A673 (cell line): Measurements from ENCODE around the gene IFI44. TPM values are rescaled to one million over a fixed set of nuclear protein-coding genes. Genes with fewer than 3 reads are reported as not detected.

Source experiments
- BruUV-seq: library from RNA; stranded (reverse); fragments of 400-500 nt; replicated peaks from 2 replicates; lab custom pipeline; 2021; lab: Mats Ljungman, UMichigan
- CTCF ChIA-PET: fragments of 300-600 bp; sonication (Branson Sonifier 250); formaldehyde crosslinking; loops from one replicate; lab custom pipeline; 2022; ENCODE audit warnings: antibody characterized with exemption; lab: Charles Lee
- POLR2A ChIA-PET: fragments of 300-600 bp; sonication (Branson Sonifier 250); formaldehyde crosslinking; loops from one replicate; lab custom pipeline; 2022; ENCODE audit warnings: antibody characterized with exemption; ENCODE audit not compliant: low non-redundant PET; lab: Charles Lee
- DNase-seq: peaks from one replicate; pipeline ENCODE4 v3.0.0-alpha.2; 2015; ENCODE audit warnings: low spot score
- H3K27ac ChIP-seq: fragments of 200-600 bp; sonication (generic); 2 replicates; pipeline ENCODE4 v1.5.1; 2016; ENCODE audit warnings: mixed run types, low read depth, mild to moderate bottlenecking, mixed read lengths, antibody characterized with exemption, low read length; ENCODE audit not compliant: poor library complexity, severe bottlenecking
- H3K27me3 ChIP-seq: fragments of 200-600 bp; sonication (generic); replicated peaks from 2 replicates; pipeline ENCODE4 v1.6.1; 2017; ENCODE audit warnings: mixed run types, low read depth, mild to moderate bottlenecking, mixed read lengths, antibody characterized with exemption, low read length; ENCODE audit not compliant: insufficient read depth, poor library complexity
- H3K36me3 ChIP-seq: fragments of 200-600 bp; sonication (generic); 2 replicates; pipeline ENCODE4 v1.6.1; 2016; ENCODE audit warnings: mixed run types, mild to moderate bottlenecking, mixed read lengths, antibody characterized with exemption, low read length; ENCODE audit not compliant: insufficient read depth, poor library complexity, severe bottlenecking
- H3K4me1 ChIP-seq: fragments of 200-600 bp; sonication (generic); 2 replicates; pipeline ENCODE4 v1.6.1; 2017; ENCODE audit warnings: mixed run types, mild to moderate bottlenecking, mixed read lengths, antibody characterized with exemption, low read length; ENCODE audit not compliant: insufficient read depth, poor library complexity, severe bottlenecking
- H3K4me3 ChIP-seq: fragments of 200-600 bp; sonication (generic); 2 replicates; pipeline ENCODE4 v1.5.1; 2016; ENCODE audit warnings: low read depth, mixed run types, mild to moderate bottlenecking, mixed read lengths, low read length; ENCODE audit not compliant: poor library complexity, severe bottlenecking
- H3K9me3 ChIP-seq: fragments of 200-600 bp; sonication (generic); 2 replicates; pipeline ENCODE4 v1.6.1; 2016; ENCODE audit warnings: mixed run types, low read depth, mild to moderate bottlenecking, mixed read lengths, antibody characterized with exemption, low read length; ENCODE audit not compliant: poor library complexity, severe bottlenecking
- EZH2 ChIP-seq: fragments of 200-600 bp; sonication (generic); IDR thresholded peaks from 2 replicates; pipeline ENCODE4 v1.6.1; 2017; ENCODE audit warnings: borderline replicate concordance, low read depth, mild to moderate bottlenecking, mixed read lengths, antibody characterized with exemption, low read length; ENCODE audit not compliant: poor library complexity, severe bottlenecking
- intact Hi-C: fragments of 100-400 bp; cut with micrococcal nuclease; formaldehyde crosslinking; loops from one replicate; pipeline ENCODE4 v1.10.0; 2022; ENCODE audit not compliant: unreplicated experiment
- total RNA-seq: library from RNA; stranded (reverse); gene quantifications from 2 replicates; pipeline ENCODE4 v1.2.3, GENCODE V29; 2021
- TF ChIP-seq, protein P1 (sequence below): fragments of 300-800, 200-600 bp; sonication (generic); conservative IDR thresholded peaks from 2 replicates; pipeline ENCODE4 v1.5.1; 2017; ENCODE audit warnings: low read depth, mild to moderate bottlenecking, antibody characterized with exemption, low read length, moderate library complexity, mixed read lengths

IFI44 gene
- total RNA-seq, 1 experiment from 2014 or later, result 29.0 TPM

DNA sequence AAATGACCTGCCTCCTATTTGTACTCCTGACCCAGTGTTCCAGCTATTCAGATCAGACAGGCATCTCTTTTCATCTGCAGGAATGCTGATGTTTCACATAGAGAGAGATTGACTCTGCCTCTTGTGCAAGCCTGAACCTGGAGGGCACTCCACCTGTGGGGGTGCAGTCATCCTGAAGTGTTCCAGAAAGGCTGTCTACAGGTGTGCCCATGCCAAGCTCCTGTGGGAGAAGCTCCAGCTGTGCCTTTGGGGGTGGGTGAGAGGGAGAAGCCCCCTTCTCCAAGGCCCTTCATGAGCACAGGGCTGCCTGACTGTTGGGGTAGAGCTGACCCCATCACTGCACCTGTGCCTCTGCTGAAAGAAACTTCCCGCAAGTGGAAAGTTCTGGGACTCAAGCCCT, 22.8 kb downstream of the IFI44 start:
- intact Hi-C loops, result no loop called here
- TF ChIP-seq, protein P1, sequence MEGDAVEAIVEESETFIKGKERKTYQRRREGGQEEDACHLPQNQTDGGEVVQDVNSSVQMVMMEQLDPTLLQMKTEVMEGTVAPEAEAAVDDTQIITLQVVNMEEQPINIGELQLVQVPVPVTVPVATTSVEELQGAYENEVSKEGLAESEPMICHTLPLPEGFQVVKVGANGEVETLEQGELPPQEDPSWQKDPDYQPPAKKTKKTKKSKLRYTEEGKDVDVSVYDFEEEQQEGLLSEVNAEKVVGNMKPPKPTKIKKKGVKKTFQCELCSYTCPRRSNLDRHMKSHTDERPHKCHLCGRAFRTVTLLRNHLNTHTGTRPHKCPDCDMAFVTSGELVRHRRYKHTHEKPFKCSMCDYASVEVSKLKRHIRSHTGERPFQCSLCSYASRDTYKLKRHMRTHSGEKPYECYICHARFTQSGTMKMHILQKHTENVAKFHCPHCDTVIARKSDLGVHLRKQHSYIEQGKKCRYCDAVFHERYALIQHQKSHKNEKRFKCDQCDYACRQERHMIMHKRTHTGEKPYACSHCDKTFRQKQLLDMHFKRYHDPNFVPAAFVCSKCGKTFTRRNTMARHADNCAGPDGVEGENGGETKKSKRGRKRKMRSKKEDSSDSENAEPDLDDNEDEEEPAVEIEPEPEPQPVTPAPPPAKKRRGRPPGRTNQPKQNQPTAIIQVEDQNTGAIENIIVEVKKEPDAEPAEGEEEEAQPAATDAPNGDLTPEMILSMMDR, result no peak
- TF ChIP-seq EZH2, result no peak
- BruUV-seq, result no TSS peak
- Histone ChIP-seq H3K4me3 (no peak overlapping the region), H3K36me3 (no peaks in the 10 kb centered on the region), H3K4me1 (no peaks in the 10 kb centered on the region), H3K9me3 (no peaks in the 10 kb centered on the region), H3K27ac (no peak overlapping the region), H3K27me3 (no peaks in the 10 kb centered on the region)
- ChIA-PET CTCF (no interaction called here), POLR2A (no interaction called here)
- DNase-seq, result no peak

DNA sequence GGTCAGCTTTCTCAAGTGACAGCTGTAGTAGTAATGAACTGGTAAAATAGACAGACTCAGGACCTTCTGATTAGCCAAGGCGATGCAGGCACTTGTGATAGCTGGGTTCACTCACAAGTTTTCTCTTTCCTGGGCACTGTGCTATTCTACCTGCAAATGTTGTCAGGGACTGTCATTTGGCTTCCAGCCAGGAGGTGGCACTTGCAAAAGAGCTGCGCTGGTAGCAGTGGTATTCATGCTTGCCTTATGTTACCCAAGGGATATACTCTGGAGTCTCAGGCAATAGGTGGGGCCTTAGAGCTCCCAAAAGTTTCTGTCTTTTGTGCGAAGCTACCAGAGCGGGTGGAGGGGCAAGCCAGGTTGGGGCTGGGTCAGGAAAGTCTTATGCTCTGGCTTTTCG, 23.5 kb downstream of the IFI44 start:
- BruUV-seq, result no TSS peak
- CTCF ChIA-PET, result no interaction called here

DNA sequence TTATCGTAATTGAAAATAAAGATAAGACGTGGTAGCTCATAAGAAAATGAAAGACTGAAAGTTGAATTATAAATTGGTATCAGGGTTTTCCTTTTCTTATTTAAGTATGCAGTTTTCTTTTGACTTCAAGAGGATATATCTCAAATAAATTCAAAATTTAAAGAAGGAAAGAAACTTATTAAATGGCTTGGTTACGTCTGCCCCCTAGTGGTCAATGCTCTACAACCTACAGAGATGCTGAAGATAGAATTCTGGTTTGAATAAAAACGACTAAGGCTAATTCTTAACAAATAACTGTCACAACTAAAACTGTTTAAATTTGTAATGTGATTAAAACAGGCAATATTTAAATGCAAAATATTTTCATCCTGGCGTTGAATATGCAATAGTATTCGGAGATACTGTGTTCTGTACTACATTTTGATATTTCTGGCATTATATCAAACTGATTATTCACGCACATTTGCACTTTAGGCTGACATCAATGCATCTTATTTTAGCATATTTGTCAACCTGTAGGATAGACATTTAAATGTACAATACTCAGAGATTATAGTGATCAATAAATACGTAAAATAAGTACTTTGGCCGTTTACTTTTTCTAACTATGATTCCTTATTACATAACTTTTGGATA, 26.8 kb downstream of the IFI44 start:
- TF ChIP-seq, protein P1, result peak; percentile 91
- TF ChIP-seq EZH2, result no peak
- Histone ChIP-seq H3K4me1 (no peaks in the 10 kb centered on the region), H3K36me3 (no peaks in the 10 kb centered on the region), H3K27ac (no peak overlapping the region), H3K9me3 (no peaks in the 10 kb centered on the region), H3K27me3 (no peaks in the 10 kb centered on the region), H3K4me3 (no peak overlapping the region)
- DNase-seq, result peak; percentile 76
- ChIA-PET POLR2A (interaction anchor here (0.6 kb wide), 1 partner anchor 531 kb away, joined by 4 read pairs; no protein-coding TSS in a partner anchor), CTCF (interaction anchor here (1.1 kb wide), 1 partner anchor 56 kb away, joined by 3 read pairs; the partner anchor contains the start of gene IFI44L)
- no TSS peak for BruUV-seq
- intact Hi-C loops, result loop anchor here (1.0 to 2.0 kb wide), 3 partner anchors 59 to 546 kb away; no protein-coding TSS in a partner anchor

More for the DNA sequence above, 23.5 kb downstream of the IFI44 start:
- DNase-seq, result no peak
- Histone ChIP-seq H3K9me3 (no peaks in the 10 kb centered on the region), H3K36me3 (no peaks in the 10 kb centered on the region), H3K4me3 (no peak overlapping the region), H3K4me1 (no peaks in the 10 kb centered on the region), H3K27ac (no peak overlapping the region), H3K27me3 (no peaks in the 10 kb centered on the region)
- POLR2A ChIA-PET, result no interaction called here
- intact Hi-C loops, result no loop called here
- TF ChIP-seq EZH2, result no peak
- TF ChIP-seq, protein P1, result no peak
